ENCODE data around the gene SYT6.

The SYT6 gene

GRCh38 chr1:114154146-114154962 lies 685 bp upstream of the SYT6 start:
- DNase-seq: peak; percentile 34

DNA sequence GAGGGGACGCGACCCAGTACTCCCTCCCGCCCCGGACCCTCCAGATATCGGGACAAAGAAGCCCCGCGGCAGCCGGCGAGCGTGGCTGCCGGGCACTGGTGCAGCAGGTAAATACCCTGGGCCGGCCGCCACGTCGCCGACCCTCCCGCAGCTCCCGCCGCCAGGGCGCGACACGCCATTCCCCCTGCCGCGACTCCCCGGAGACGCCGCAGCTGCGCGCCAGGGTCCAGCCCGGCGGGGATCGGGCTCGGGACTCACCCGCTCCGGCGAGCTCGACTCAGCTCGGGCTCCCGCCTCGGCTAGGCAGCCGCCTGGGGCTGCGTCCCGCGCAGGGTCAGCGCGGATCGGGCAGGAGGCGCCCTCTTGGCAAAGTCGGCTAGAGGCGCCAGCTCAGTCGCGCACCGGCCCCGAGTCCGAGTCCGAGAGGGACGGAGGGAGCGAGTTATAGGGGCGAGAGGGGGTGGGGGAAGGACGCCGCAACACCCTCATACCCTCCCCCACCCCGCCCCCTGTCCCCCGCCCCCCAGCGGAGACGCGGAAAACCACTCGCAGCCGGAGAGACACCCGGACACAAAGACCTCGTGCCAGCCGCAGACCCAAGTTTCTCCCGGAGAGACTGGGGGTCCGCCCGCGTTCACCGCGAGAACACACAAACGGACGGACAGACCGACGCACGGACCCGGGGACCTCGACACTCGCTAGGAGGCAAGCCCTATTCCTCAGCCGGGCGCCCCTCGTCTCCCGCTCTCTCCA lies 985 bp downstream of the SYT6 start:
- DNase-seq: peak; percentile 42

DNA sequence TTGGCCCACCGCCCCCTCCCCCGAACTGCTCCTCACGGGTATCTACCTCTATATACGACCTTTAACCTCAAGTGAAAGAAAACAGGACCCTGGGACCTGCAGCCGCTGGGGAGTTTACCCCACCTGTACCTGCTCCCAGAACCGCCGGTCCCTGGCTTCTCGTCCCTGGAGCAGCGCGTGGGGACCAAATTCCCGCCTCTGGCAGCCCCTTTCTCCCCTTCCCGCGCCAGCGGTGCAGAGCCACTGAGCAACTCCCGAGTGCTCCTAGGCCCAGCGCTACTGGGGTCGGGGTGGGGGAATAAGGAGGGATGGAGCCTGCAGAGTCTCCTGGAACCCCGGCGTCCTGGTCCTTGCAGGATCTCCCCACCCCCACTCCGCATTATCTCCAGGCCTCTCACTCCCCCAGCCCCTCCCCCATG lies 1.6 kb downstream of the SYT6 start:
- DNase-seq: no peak

DNA sequence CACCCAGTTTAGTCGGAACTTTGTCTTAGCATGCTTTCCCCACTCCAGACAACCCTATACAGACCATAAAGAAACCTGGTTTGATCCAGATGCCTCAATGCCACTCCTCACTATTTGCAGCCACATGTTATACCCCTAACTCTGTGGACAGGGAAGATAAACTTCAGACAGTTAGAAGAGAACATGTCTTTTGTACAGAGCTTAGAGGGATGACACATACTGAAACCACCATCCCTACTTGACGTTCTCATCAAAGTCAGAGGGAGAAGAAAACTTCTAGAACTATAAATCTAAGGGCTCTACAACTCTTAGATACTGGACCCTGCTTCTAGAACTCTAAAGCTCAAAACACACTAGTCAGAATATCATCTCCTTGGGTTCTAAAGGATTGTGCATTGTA lies 3.7 kb downstream of the SYT6 start:
- DNase-seq: no peak

DNA sequence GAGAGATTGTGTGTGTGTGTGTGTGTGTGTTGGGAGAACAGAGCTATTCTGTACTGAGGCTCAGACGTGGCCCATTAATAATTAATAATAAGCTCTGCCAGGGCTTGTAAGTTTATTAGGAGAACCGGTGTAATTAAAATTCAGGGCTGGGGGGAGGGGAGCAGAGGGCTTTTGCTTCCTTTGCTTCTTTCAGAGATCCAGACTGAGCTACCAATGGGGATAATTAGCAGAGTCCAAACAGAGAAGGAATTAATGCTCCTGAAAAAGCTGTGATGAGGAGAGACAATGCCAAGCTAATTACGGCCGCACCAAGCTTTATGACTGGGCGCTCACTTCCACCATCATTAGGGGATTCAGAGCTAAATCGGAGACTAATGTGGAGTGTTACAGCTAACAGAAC lies 4.5 kb downstream of the SYT6 start:
- no peak for DNase-seq

- no peak for DNase-seq
Observed at GRCh38 chr1:114145504-114146151, 8.0 kb downstream of the SYT6 start.

DNA sequence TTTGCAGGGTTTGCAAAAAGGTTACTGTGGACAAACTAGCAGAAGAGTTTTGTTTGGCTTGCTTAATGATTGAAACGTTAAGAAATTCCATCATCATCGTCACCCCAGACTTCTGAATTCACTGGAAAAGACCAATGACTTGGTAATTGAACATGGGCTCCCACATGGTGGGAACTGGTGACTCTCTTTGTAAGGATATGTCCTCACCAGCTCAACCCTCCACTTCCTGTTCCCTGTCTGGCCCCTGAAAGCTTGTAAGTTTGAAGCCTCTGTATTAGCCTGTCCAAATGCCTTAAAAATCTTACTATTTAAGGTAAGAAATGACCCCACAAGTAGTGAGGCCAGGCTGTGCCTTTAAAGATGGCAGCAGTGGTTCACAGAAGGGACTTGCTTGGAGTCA lies 9.7 kb downstream of the SYT6 start:
- no peak for DNase-seq

DNA sequence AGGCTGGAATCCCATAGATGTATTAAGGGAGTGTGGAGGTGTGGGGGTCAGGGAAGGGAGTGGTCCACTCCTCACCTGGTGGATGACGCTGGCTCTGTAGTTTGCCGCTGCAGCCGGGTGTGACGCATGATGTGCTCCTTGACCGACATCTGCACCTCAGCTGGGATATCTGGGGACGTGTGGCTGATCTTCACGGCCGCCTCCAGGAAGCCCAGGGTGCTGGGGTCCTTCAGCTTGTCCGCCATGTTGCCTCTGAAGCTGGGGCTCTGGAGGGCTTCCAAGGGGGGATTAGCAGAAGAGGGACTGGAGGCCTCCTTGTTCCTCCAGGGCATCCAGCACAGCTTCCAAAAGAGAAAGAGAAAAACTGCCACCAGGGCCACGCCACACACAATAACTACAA lies 14.1 kb downstream of the SYT6 start:
- DNase-seq: no peak

- DNase-seq: no peak
Observed at GRCh38 chr1:114137497-114137896, 16.2 kb downstream of the SYT6 start.

DNA sequence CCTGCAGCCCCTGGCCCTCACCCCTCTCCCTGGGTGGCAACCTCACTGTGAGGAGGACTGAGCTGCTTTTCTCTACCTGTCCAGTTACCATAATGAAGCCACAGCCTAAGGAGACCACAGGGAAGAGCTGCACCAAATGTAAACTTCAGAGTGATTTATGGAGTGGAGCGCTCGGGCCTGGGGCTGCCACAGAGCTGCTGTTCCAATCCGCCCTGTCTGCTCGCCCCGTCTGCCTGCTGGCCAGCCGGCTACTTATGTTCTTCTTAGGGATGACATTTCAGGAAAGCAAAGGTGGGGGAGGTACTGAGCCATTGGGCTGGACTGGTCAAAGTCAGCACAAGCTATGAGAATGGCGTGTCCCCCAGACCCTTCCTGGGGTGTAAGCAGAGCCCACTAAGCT lies 17.9 kb downstream of the SYT6 start:
- no peak for DNase-seq

DNA sequence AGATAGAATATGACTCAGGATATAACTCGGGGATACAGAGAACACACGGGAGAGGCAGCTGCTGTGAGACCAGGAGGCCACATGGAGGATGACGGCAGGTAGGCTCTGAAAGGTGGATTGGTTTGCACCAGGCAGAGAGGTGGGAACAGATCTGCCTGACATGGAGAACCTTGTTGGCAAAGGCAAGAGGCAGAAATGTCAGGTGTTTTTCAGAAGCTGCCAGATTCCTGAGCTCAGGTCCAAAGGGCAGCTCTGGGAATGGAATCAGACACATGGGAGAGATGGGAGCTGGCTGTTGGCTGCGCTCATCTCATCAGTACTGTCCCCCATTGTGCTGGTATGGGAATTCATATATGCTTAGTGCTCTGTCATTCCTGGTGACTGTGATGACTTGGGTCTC lies 19.2 kb downstream of the SYT6 start:
- DNase-seq: no peak

- DNase-seq: no peak
Observed at GRCh38 chr1:114133129-114133528, 20.5 kb downstream of the SYT6 start.

DNA sequence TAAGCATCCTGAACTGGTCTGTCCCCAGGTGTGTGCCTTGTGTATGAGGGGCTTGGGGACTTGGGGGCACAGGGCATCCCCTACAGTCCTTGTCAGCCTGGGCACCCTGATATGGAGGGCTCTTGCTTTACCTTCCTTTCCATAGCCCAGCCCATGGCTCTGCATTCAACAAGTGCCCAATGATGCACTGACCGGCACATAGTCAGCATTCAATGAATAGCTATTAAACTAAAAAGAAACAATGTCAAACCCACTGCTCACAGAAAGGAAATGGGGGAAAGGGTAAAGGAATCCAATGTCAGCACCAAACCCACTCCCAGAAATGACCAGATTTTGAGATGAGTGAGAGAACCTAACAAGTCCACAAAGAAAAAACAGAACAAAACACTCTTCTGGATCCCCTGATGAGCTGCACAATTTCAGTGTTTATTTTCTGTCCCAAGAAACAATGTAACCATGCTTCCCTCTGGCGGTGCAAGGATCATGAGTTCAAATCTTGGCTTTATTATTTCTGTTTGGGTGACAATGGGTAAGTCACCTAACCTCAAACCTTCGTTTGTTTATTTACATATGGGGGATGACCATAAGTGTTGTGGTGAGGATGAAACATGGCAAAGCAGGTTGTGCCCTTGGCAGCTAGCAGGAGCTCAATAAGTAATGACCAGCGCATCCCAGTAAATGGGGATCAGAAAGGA lies 22.0 kb downstream of the SYT6 start:
- no peak for DNase-seq

GRCh38 chr1:114130846-114131525 lies 22.7 kb downstream of the SYT6 start:
- no peak for DNase-seq

GRCh38 chr1:114130213-114130612 lies 23.5 kb downstream of the SYT6 start:
- no peak for DNase-seq

GRCh38 chr1:114128293-114128692 lies 25.4 kb downstream of the SYT6 start:
- DNase-seq: no peak

DNA sequence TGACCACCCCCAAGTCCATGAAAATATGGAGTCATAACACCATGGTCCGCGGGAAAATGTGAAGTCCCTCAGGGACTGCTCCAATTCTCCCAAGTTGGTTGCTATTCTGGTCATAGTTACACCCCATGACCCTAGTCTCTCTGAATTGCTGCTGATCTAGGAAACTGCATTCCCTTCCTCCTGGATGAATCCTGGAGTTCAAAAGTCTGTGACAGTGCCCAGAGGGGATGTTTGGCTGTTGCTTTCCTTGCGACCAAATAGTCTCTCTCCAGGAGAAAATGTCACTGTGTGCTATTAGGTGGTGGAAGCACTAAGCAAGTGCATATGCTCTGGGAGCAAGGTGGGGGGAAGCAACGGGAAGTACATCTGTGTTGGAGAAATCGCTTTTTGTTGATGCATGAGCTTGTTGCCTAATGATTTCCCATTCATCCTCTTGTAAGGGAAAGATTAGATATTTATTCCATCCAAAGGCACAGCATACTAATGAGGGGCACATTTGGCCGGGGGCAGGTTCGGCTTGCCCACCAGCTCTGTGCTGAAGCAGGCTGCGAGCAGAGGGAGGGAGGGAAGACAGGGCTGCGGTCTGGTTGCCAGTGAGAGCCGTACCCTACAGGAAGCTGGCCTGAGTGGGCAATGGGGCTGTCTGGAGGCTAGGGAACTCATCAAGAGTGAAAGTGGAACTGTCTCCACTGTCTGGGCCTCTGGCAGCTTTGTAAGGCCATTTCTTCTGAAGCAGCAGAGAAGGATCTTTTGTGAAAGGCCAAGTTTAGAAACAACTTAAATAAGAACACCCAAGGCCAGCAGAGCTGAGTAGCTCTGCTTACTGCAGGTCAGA lies 27.2 kb downstream of the SYT6 start:
- no peak for DNase-seq

- DNase-seq: no peak
Observed at GRCh38 chr1:114124644-114125043, 29.0 kb downstream of the SYT6 start.

DNA sequence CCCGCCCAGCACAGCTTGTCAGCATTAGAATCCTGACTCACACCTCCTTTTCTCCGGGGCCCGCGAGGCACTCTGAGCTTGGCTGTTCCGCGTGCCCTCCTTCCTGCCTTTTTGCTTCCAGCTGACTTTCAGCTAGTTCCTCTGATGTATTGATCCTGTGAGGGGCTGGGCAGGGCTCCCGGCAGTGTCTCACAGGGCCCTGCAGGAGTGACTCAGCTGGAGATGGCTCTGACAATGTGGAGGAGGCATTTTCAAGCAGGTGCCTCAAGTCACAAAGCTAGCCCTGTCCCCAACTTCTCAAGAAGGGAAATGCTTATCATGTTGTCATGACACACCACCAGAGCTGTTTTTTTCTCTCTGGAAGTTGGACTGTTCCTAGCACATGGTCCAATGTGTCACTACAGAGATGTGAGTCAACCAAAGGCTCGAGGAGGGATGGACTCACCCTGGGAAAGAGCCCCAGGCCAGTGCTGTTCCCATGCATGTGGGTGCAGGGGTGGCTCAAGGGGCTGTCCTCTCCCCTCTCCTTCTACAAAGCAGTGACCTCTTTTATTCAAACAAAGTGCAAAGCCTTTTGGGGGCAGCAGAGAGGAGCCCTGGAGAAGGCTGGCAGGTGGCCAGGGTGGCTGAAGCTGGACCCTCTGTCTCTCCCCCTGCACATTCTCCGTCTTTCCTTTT lies 30.6 kb downstream of the SYT6 start:
- DNase-seq: peak; percentile 40

DNA sequence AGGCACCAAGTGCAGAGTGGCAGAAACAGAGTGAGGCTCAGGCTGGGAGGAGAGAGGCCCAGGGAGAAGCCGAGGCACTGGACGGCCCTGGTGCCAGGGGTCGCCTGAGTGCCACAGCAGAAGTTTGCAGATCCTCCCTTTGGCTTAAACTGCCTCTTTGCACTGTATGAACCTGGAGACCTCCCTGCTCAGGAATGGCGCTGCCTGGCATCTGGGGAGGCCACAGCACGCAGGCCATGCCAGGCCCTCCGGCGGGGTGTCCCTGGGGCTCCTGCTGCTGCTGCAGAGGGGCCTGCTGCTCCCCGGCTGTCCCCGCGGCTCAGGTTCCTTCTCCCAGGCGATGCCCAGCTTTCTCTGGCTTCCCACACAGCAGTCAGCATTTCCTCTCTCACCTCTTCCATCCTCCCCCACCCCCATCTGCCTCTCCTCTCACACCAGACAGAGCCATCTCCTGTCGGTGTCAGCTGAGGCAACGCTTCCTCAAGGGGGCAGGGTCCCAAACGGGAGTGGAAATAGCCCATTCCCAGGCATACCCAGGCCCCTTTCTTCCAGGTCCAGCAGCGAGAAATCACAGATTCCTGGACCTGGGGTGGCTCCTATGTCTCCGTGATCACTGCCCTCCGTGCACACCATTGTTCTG lies 35.2 kb downstream of the SYT6 start:
- DNase-seq: no peak

Measured in fibroblast of skin of abdomen (primary cell).